HG02798 (cell line): Measurements from ENCODE around the gene BLID.

Experiments
- ATAC-seq: cut with Tn5 transposase; IDR thresholded peaks from one replicate; pipeline ENCODE4 v1.9.1; 2021; ENCODE audit warnings: mild to moderate bottlenecking; ENCODE audit not compliant: unreplicated experiment, poor library complexity

The BLID gene

GRCh38 chr11:122115524-122116379 lies at the start of gene BLID:
Gene BLID, minus strand, starts transcription at chr11:122116215. Its CDS starts 293 bp downstream, at chr11:122115922.
- ATAC-seq, result no peak

GRCh38 chr11:122163053-122163819 lies 47.2 kb upstream of the BLID start:
- ATAC-seq, result no peak

DNA sequence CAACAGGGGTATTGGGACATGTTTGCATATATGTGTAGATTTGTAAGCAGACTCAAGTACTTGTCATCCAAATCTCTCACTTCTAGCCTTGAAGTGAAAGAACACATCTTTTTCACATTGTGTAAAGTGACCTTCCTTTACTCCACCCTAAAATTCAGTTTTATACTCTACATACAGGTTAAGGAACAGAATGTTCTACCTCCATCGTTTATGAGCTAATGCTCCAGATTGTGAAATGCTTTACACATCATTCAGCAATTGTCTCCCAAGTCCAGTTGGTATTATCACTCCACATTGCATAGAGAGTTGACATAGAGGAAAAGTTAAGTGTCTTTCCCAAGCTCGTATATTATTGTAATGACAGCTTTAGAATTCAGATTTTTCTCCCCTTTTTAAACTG lies 46.1 kb upstream of the BLID start:
- no peak for ATAC-seq

DNA sequence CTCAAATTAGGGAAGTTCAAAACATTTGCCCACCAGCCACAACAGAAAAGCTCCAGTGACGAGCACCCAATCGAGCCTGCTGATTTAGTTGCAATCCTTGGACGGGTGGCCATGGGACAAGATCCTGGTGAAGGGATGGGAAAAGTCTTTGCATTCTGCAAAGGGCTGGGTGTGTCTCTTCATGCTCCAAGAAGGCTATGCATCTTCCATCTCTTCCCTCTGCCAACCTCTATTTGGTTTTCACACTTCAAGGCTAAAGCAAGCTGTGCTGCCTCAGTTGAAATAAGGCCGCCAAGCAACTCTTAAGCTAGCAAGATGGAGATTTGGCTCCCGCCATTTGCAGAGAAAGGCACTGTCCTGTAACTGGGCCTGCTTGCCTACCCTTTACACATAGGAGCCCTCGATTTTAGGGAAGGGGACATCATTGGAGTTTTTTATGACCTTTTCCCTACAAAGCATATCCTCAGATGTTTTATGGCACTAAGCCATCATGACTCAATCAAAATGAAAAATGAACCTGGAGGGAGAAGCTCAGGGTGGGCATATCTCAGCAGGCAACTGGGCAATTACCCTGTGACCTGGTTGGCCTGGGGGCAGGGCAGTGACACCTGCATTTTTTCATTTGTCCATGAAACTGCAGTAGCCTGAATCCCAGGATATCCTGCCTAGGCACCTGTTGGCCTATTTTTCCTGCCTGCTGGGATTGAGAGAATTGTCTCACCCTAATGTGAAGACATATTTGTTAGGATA lies 45.0 kb upstream of the BLID start:
- ATAC-seq, result no peak

DNA sequence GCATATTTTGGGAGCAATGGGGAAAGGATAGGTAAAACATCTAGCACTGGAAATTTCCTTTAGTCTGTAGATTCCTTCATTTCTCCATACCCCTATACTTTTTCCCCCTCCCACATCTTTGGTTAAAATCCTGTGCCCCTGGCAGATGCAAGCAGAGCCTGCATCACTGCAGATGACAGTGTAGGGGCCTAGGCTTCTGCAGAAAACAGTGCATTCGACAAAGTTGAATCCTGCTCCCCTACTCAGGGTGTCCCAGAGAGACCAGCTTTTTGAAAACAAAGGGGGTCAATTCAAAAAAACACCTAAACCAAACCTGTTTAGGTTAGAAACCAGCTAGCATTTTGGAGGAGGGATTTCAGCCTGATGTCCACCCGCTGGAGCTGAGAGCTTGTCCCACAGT lies 43.8 kb upstream of the BLID start:
- no peak for ATAC-seq

- ATAC-seq, result no peak
Measured at GRCh38 chr11:122159173-122159721, 43.2 kb upstream of the BLID start.

GRCh38 chr11:122158171-122158570 lies 42.2 kb upstream of the BLID start:
- ATAC-seq, result no peak

DNA sequence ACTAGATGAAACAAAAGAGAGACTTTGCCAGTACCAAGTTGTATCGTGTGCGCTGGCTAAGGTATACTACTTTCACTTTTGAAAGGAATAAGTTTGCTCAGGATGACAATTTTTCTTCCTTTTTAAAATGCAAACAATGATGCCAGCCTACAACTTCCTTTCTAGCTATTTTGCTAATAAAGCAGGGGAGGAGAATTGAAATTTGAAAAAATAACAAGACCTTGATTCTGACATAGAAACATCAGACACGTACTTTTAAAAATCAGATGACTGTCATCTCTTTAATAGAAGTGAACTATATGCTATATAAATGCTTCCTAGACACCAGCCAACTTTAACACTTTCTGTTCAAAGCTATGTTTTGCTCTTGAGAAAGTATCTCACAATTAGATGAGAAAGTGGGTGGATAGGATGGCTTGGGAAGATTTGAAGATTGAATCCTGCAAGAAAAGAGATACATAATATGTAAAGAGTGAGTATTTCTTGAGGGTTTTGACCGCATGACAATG lies 41.7 kb upstream of the BLID start:
- no peak for ATAC-seq

- ATAC-seq, result no peak
Measured at GRCh38 chr11:122156940-122157382, 40.9 kb upstream of the BLID start.

GRCh38 chr11:122155765-122156527 lies 39.9 kb upstream of the BLID start:
- no peak for ATAC-seq

GRCh38 chr11:122154994-122155393 lies 39.0 kb upstream of the BLID start:
- no peak for ATAC-seq

DNA sequence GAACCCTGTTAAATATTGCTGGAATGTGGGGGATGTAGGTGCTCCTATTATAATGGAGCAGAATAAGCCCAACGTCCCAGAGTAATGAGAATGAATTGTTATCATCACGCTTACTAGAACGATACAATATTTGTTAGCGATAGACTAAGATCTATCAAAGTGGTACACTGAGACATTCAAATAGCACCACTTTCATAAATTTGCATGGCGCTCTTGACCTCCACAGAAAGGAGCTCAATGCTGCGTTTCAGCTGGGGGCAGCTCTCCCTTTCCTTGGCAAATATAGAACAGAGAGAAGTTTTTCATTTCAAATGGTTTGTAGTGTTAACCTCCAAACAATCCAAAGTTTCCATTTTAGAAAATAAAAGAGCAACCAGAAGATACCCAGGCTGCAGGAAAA lies 38.2 kb upstream of the BLID start:
- no peak for ATAC-seq

GRCh38 chr11:122153746-122154145 lies 37.7 kb upstream of the BLID start:
- no peak for ATAC-seq

DNA sequence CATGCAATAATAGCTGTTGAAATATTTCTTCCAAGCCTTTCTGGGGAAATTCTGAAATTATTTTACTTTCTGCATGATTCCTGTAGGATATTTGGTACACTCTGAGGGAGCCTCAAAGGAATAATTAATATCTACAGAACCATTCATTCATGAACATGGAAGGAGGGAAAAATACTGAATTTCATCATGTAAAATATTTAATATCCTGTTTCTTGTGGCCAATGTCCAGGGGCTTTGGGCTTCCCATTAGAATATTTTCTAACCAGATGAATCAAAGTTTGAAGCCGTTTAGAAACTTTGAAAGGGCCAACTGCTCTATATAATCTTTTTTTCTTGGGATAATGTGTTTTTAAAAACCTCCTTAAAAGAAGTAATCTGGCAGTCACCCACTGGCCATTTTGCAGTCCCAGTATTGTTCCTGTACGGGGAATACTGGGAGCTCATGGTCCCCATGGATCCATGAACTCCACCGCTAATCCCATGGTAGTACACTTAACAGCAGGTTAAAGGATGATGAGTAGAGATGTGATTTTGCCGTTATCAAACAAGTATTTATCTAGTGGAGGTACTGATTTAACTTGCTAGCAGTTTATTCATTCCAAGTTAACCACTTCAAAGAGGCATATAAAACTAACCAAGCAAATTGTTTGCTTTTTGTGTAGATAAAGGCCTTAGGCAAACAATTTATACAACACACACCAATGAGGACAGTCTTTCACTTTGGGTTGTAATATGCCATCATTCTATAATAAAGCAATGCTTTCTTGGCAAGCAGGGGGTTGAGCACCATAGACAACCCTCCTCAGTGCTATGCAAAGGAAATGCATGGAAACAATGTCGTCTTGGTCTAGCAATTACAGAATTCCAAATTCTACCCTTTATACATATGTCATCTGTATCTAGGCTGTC lies 34.5 kb upstream of the BLID start:
- ATAC-seq, result no peak

DNA sequence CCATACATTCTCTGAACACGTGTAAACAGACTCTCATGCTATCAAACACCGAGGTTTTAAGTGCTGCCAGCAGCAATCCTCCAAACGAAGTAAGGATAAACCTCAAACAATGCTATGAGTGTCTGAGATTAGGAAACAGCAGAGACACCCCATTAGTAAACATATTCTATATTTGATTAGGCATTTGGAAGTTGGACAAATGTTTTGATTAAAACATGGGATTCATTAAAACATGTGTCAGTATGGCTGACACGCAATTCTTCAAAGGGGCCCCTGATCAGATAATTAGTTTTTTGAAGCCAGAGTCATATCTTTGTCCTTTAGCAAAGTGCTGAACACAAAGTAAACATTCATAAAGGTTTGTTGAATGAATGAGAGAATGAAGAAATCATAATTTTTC lies 33.2 kb upstream of the BLID start:
- ATAC-seq, result no peak

- ATAC-seq, result no peak
Measured at GRCh38 chr11:122146475-122146874, 30.5 kb upstream of the BLID start.

DNA sequence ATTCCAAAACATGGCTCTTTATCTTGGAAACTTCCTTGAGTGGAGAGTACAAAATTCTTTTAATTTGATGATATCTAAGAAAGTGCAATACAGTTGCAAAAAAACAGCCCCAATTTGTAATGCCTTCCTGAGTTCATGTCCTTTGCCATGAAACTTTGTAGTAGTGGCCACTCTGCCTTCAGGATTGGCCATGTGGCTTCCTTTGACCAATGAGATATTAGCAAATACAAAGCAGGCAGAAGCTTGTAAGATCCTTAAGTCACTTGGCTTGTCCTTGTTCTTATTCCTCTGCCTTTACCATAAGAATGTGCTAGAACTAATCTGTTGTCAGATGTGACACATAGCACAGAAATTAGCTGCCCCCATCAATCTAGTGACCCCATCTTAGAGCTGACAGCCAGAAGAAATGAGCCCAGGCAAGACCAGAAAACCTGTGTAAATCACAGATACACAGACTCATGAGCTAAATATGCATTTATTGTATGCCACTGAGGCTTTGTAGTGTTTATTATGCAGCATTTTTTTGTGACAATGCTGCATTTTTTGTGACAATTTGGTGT lies 29.8 kb upstream of the BLID start:
- no peak for ATAC-seq

- no peak for ATAC-seq
Measured at GRCh38 chr11:122144752-122145151, 28.7 kb upstream of the BLID start.
